Upper lobe of left lung (tissue), 6 donors: Measurements from ENCODE around the gene NDUFB8. TPM values are rescaled to one million over a fixed set of nuclear protein-coding genes. Genes with fewer than 3 reads are reported as not detected.
A peak's percentile ranks its signal among the peaks of the same experiment; 100 is the strongest.

Experiments used
- ATAC-seq, 2 donors: fragments of 200-7000 bp; cut with Tn5 transposase; one replicate each; pipeline ENCODE4 v1.9.1; 2022; ENCODE audit warnings: mild to moderate bottlenecking in 2 of 2, moderate library complexity in 2 of 2; ENCODE audit not compliant: low FRiP score in 2 of 2
- DNase-seq, 2 donors: peaks; one replicate each; pipeline ENCODE4 v3.0.0-alpha.2; 2019 to 2020
- H3K27ac ChIP-seq, 4 donors: fragments of 200-600 bp; sonication (generic); one replicate each; pipeline ENCODE4 v1.5.1; 2016 to 2019
- H3K27me3 ChIP-seq, 4 donors: fragments of 200-600 bp; sonication (generic); one replicate each; pipeline ENCODE4 v1.5.1; 2017 to 2019
- H3K36me3 ChIP-seq, 4 donors: fragments of 200-600 bp; sonication (generic); one replicate each; pipeline ENCODE4 v1.5.1; 2016 to 2019
- H3K4me1 ChIP-seq, 4 donors: fragments of 200-600 bp; sonication (generic); one replicate each; pipeline ENCODE4 v1.5.1; 2018 to 2019
- H3K4me3 ChIP-seq, 4 donors: fragments of 200-600 bp; sonication (generic); one replicate each; pipeline ENCODE4 v1.5.1; 2017 to 2019; ENCODE audit warnings: mild to moderate bottlenecking in 2 of 4, moderate library complexity in 1 of 4
- H3K9me3 ChIP-seq, 4 donors: fragments of 200-600 bp; sonication (generic); one replicate each; pipeline ENCODE4 v1.5.1; 2018 to 2019
- EP300 ChIP-seq, 4 donors: sonication (generic); formaldehyde crosslinking; IDR thresholded peaks; one replicate each; pipeline ENCODE4 v1.5.1; 2017; ENCODE audit warnings: antibody characterized with exemption in 4 of 4, control low read depth in 2 of 4
- POLR2A ChIP-seq, 4 donors: fragments of 450-650 bp; IDR thresholded peaks; one replicate each; pipeline ENCODE4 v1.5.1; 2016 to 2017; ENCODE audit warnings: antibody characterized with exemption in 4 of 4, mild to moderate bottlenecking in 2 of 4
- POLR2AphosphoS5 ChIP-seq, 2 donors: sonication (generic); formaldehyde crosslinking; IDR thresholded peaks; one replicate each; pipeline ENCODE4 v1.5.1; 2017; ENCODE audit warnings: antibody characterized with exemption in 2 of 2
- WGBS, 2 donors: methylation state at CpG; one replicate each; pipeline ENCODE4 v1.1.5; 2017 to 2018; 5-methylcytosine and 5-hydroxymethylcytosine counted together
- total RNA-seq, 6 donors: library from RNA; depleted of rRNA in 4 of 6; stranded (reverse); fragments of >200 nt in 4 of 6; gene quantifications; one replicate each; pipeline versions ENCODE4 v1.1.0 to v1.2.1, GENCODE V29; 2016 to 2021
- TF ChIP-seq, protein P1 (sequence below), 6 experiments: fragments of 450-650 bp in 4 of 6; fragments of 200-600 bp in 2 of 6; sonication (generic) in 2 of 6; IDR thresholded peaks; one replicate each; pipeline ENCODE4 v1.5.1; 2016 to 2019; ENCODE audit warnings: antibody characterized with exemption in 6 of 6
- donor health status: DM: no; HTN: no; CAD: no; lungs with moderate emphysema.
- donor health status: DM: no; HTN: yes; CAD: no; lungs with severe emphysema.

NDUFB8 gene
- total RNA-seq, 6 donors from 2014 or later = 110 to 152 (median 137) TPM

DNA sequence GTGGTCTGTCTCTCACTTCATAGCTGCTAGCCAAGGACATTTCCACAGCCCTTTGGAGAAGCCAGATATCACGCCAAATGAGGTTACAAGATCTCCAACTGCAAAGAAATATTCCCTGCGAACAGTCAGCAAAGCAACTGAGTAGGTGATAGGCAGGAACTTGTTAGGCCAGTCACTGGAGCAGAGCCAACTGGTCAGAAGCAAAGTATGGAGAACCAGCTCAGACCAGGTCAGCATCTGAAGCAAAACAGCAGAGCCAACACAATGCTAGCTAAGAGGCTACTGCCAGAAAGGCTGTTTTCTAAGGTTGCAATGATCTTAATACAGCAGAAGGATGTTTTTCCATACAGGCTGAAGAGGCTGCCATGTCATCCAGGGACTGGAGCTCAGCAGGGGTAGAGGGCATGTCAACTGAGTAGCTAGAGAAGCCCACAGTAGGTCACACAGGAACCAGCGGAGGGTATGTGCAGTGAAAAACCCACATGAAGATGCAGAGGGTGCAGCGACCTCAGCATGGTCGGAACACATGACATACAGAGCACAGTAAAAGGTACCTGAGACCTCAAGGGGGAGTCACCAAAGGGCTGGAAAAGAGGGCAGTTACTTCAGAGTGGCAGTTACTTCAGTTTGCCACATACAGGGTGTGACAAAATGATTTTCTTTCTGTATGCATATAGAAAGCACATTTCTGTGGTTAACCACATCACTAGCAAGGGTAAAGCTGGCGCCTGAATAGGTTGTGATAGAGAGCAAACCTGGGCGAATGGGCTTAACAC is 18.9 kb downstream of the NDUFB8 start:
- no peaks in the 10 kb centered on the region for H3K9me3 ChIP-seq
- 64 to 68% methylated on average over 7 of the region's 7 CpGs for WGBS, 2 donors
- ATAC-seq (peak; percentile 12 to 67), DNase-seq (peak in 1 of 2 donors; percentile 36)
- TF ChIP-seq POLR2AphosphoS5 (IDR thresholded peaks at IDR 0.05) (no peak), EP300 (IDR thresholded peaks at IDR 0.05) (no peak), POLR2A (IDR thresholded peaks at IDR 0.05) (no peak)
- TF ChIP-seq, protein P1, sequence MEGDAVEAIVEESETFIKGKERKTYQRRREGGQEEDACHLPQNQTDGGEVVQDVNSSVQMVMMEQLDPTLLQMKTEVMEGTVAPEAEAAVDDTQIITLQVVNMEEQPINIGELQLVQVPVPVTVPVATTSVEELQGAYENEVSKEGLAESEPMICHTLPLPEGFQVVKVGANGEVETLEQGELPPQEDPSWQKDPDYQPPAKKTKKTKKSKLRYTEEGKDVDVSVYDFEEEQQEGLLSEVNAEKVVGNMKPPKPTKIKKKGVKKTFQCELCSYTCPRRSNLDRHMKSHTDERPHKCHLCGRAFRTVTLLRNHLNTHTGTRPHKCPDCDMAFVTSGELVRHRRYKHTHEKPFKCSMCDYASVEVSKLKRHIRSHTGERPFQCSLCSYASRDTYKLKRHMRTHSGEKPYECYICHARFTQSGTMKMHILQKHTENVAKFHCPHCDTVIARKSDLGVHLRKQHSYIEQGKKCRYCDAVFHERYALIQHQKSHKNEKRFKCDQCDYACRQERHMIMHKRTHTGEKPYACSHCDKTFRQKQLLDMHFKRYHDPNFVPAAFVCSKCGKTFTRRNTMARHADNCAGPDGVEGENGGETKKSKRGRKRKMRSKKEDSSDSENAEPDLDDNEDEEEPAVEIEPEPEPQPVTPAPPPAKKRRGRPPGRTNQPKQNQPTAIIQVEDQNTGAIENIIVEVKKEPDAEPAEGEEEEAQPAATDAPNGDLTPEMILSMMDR (IDR thresholded peaks at IDR 0.05) = no peak
- H3K4me1 ChIP-seq = peaks cover 0 to 6% (median 0%) of the 10 kb centered on the region in 4 donors
- H3K36me3 ChIP-seq = peaks cover 0 to 24% (median 12%) of the 10 kb centered on the region in 4 donors
- H3K4me3 ChIP-seq = no peak overlapping the region
- no peak overlapping the region for H3K27ac ChIP-seq
- H3K27me3 ChIP-seq = no peaks in the 10 kb centered on the region

DNA sequence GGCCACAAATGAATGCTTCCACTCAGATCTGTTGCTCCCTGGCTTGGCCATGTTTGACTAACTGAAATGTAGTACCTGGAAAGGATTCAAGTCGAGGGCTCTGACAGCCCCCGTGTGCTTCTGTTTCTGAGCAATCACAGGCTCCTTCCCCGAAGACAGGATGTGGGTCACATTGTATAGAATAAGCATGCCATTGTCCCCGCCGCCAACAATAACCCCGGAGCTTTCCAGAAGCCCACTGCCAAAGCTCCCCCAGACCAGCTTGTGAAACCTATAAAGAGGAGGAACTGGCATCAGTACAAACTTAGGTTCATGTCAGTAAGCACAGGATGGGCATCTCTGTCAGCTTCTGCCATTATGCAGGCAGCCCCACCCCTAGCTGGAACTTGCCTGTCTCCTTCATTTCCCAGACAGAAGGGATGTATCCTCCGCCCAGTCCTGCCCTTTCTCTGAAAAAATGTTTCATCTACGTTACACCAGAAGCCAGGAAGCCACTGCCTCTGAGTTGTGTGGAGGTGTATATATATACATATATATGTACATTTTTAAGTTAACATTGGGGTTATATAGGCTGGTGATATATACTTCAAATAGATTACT is 20.3 kb downstream of the NDUFB8 start:
- Histone ChIP-seq H3K4me3 (no peak overlapping the region), H3K27me3 (no peaks in the 10 kb centered on the region), H3K4me1 (peaks cover 0 to 6% (median 0%) of the 10 kb centered on the region in 4 donors), H3K27ac (no peak overlapping the region), H3K36me3 (peaks cover 0 to 28% (median 11%) of the 10 kb centered on the region in 4 donors), H3K9me3 (no peaks in the 10 kb centered on the region)
- no peak for ATAC-seq
- no peak for DNase-seq
- WGBS, 2 donors = 57 to 86% methylated on average over 5 to 8 of the region's 8 CpGs
- TF ChIP-seq POLR2AphosphoS5 (IDR thresholded peaks at IDR 0.05) (no peak), EP300 (IDR thresholded peaks at IDR 0.05) (no peak), POLR2A (IDR thresholded peaks at IDR 0.05) (no peak)
- TF ChIP-seq, protein P1 (IDR thresholded peaks at IDR 0.05) = no peak

DNA sequence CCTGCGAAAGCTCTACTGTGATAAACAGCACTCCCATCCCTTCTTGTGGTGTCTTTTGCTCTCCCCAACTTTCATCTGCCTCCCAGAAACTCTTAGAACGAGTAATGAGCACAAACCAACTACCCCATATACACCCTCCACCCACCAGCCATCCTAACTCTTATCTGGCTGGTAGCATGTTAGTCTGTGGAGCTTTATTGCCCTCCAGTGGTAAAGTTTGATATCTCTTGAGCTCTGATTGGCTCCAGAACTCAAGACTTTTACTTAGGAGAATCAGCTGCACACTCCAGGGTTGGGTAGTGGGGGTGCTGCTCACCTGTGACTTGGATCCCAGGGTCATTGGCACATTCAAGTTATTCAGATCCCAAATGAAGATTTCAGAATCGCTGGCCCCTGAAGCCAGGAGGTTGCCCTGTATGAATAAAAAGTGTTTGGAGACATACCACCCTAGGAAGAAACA is 20.9 kb downstream of the NDUFB8 start:
- DNase-seq (no peak), ATAC-seq (no peak)
- WGBS, 2 donors = 53 to 56% methylated on average over 3 of the region's 3 CpGs
- Histone ChIP-seq H3K4me1 (peaks cover 0 to 6% (median 0%) of the 10 kb centered on the region in 4 donors), H3K27ac (no peak overlapping the region), H3K9me3 (no peaks in the 10 kb centered on the region), H3K4me3 (no peak overlapping the region), H3K27me3 (no peaks in the 10 kb centered on the region), H3K36me3 (peaks cover 0 to 28% (median 11%) of the 10 kb centered on the region in 4 donors)
- no peak for TF ChIP-seq POLR2A (IDR thresholded peaks at IDR 0.05)
- TF ChIP-seq, protein P1 (IDR thresholded peaks at IDR 0.05) = peak in 3 of 6 experiments; percentile 33 to 46 (median 45)

DNA sequence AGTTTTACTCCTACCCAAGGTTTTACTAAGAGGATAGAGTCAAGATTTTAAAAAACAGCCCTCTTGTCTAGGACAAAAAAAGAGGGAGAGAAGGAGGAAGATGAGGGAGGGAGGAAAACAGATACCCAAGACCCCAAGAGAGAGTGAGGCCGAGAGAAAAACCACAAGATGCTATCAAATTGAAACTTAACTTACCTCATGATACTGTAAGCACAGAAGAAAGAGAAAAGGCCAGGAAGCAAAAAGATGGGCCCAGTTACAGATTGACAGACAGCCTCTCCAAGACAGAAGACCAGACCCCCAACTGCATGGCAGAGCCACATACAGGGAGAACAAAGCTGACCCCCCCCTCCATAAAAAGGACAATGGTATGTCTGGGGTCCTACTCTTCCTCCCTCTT is 21.4 kb downstream of the NDUFB8 start:
- no peak overlapping the region for H3K4me3 ChIP-seq
- no peaks in the 10 kb centered on the region for H3K27me3 ChIP-seq
- H3K4me1 ChIP-seq = peaks cover 0 to 6% (median 0%) of the 10 kb centered on the region in 4 donors
- no peak overlapping the region for H3K27ac ChIP-seq
- ATAC-seq (no peak), DNase-seq (no peak)
- 60 to 77% methylated on average over 1 of the region's 1 CpG for WGBS, 2 donors
- peaks cover 0 to 28% (median 11%) of the 10 kb centered on the region in 4 donors for H3K36me3 ChIP-seq
- TF ChIP-seq POLR2AphosphoS5 (IDR thresholded peaks at IDR 0.05) (no peak), POLR2A (IDR thresholded peaks at IDR 0.05) (no peak)
- TF ChIP-seq, protein P1 (IDR thresholded peaks at IDR 0.05) = no peak
- no peaks in the 10 kb centered on the region for H3K9me3 ChIP-seq
